Measurements from ENCODE around the gene EEF1AKMT4. TPM values are rescaled to one million over a fixed set of nuclear protein-coding genes. Genes with fewer than 3 reads are reported as not detected.

EEF1AKMT4 gene
- total RNA-seq, 6 experiments from 2014 or later: 4.9 to 19.4 (median 7.1) TPM

DNA sequence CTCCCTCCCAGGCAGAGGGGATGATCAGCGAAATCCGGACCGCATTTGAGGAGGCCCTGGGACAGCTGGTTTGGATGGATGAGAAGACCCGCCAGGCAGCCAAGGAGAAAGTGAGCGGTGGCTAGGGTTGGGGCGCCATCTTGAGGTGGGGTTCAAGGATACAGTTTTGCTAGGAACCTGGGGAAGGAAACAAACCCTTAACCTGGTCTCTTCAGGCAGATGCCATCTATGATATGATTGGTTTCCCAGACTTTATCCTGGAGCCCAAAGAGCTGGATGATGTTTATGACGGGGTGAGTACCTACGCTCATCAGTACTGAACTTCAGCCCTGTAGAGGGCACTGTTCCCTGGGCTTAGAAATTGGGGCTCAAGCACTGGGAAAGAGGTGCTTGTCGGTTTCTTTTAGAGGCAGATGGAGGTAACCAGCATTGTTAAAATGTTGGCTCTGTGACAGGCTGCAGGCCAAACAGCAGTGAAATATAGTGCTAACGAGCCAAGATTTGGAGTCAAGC lies 40.0 kb downstream of the EEF1AKMT4 start:
- Histone ChIP-seq H3K9me3 (no peaks in the 10 kb centered on the region), H3K4me1 (no peaks in the 10 kb centered on the region), H3K4me3 (no peak overlapping the region), H3K27ac (no peak overlapping the region), H3K27me3 (no peaks in the 10 kb centered on the region), H3K36me3 (no peaks in the 10 kb centered on the region)
- DNase-seq (peak in 2 of 3 donors; percentile 38 to 66), ATAC-seq (peak; percentile 73 to 80 (median 76))
- 3% methylated on average over 10 of the region's 10 CpGs for WGBS (ENCODE audit: insufficient coverage, low coverage, low lambda C conversion rate, missing lambda C conversion rate)
- intact Hi-C loops (cut with DNase I): loop anchor here in 1 of 2 donors (10.0 kb wide), 1 partner anchor 395 kb away; no protein-coding TSS in a partner anchor
- TF ChIP-seq, protein P1, sequence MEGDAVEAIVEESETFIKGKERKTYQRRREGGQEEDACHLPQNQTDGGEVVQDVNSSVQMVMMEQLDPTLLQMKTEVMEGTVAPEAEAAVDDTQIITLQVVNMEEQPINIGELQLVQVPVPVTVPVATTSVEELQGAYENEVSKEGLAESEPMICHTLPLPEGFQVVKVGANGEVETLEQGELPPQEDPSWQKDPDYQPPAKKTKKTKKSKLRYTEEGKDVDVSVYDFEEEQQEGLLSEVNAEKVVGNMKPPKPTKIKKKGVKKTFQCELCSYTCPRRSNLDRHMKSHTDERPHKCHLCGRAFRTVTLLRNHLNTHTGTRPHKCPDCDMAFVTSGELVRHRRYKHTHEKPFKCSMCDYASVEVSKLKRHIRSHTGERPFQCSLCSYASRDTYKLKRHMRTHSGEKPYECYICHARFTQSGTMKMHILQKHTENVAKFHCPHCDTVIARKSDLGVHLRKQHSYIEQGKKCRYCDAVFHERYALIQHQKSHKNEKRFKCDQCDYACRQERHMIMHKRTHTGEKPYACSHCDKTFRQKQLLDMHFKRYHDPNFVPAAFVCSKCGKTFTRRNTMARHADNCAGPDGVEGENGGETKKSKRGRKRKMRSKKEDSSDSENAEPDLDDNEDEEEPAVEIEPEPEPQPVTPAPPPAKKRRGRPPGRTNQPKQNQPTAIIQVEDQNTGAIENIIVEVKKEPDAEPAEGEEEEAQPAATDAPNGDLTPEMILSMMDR (IDR thresholded peaks at IDR 0.05): peak; percentile 50 to 64 (median 54)
- TF ChIP-seq POLR2A (IDR thresholded peaks at IDR 0.05): no peak

DNA sequence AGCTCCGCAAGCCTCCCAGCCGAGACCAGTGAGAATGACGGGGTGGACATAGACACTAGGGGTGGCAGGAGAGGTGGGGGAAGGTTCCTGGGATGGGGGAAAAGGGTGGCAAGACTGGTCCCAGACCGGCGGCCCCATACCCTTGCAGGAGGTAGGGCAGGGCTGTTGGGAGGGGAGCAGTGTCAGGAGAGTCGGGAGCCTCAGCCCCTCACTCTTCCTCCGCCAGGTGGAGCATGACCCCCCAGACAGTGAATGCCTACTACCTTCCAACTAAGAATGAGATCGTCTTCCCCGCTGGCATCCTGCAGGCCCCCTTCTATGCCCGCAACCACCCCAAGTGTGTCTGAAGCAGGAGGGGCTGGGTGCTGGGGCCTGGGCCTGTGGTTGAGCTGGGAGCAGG lies 40.9 kb downstream of the EEF1AKMT4 start:
- Histone ChIP-seq H3K27me3 (no peaks in the 10 kb centered on the region), H3K27ac (no peak overlapping the region), H3K36me3 (no peaks in the 10 kb centered on the region), H3K4me3 (no peak overlapping the region), H3K4me1 (no peaks in the 10 kb centered on the region), H3K9me3 (no peaks in the 10 kb centered on the region)
- intact Hi-C loops (cut with DNase I): loop anchor here in 1 of 2 donors (10.0 kb wide), 1 partner anchor 396 kb away; no protein-coding TSS in a partner anchor
- TF ChIP-seq POLR2A (IDR thresholded peaks at IDR 0.05): no peak
- TF ChIP-seq, protein P1 (IDR thresholded peaks at IDR 0.05): no peak
- 50% methylated on average over 2 of the region's 10 CpGs for WGBS (ENCODE audit: insufficient coverage, low coverage, low lambda C conversion rate, missing lambda C conversion rate)
- no peak for DNase-seq
- ATAC-seq: no peak

DNA sequence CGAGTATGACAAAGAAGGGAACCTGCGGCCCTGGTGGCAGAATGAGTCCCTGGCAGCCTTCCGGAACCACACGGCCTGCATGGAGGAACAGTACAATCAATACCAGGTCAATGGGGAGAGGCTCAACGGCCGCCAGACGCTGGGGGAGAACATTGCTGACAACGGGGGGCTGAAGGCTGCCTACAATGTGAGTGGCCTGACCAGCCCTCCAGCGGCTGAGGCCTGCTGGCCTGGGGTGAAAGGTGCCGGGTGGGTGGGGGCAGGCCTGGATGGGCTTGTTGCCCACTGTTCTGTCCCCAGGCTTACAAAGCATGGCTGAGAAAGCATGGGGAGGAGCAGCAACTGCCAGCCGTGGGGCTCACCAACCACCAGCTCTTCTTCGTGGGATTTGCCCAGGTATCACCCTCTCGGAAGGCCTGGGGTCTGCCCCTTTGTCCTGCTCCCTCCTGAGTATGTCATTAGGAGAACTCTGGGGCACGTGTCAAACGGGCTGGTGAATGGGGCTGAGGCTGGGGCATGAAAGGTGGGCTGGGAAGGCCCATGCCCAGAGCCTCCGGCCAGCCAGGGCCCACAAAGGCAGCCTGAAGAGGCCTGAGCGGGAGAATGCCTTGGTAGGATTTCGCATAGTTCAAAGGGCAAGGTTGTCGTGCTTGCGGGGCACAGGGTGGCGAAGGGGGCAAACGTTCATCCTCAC lies 41.7 kb downstream of the EEF1AKMT4 start:
- WGBS (ENCODE audit: insufficient coverage, low coverage, low lambda C conversion rate, missing lambda C conversion rate): 63% methylated on average over 12 of the region's 22 CpGs
- TF ChIP-seq, protein P1 (IDR thresholded peaks at IDR 0.05): no peak
- TF ChIP-seq POLR2A (IDR thresholded peaks at IDR 0.05): no peak
- H3K27me3 ChIP-seq: no peaks in the 10 kb centered on the region
- H3K9me3 ChIP-seq: no peaks in the 10 kb centered on the region
- H3K27ac ChIP-seq: no peak overlapping the region
- no peaks in the 10 kb centered on the region for H3K36me3 ChIP-seq
- intact Hi-C loops (cut with DNase I): loop anchor here in 1 of 2 donors (10.0 kb wide), 1 partner anchor 396 kb away; no protein-coding TSS in a partner anchor
- DNase-seq (no peak), ATAC-seq (no peak)
- H3K4me1 ChIP-seq: no peaks in the 10 kb centered on the region
- H3K4me3 ChIP-seq: no peak overlapping the region

DNA sequence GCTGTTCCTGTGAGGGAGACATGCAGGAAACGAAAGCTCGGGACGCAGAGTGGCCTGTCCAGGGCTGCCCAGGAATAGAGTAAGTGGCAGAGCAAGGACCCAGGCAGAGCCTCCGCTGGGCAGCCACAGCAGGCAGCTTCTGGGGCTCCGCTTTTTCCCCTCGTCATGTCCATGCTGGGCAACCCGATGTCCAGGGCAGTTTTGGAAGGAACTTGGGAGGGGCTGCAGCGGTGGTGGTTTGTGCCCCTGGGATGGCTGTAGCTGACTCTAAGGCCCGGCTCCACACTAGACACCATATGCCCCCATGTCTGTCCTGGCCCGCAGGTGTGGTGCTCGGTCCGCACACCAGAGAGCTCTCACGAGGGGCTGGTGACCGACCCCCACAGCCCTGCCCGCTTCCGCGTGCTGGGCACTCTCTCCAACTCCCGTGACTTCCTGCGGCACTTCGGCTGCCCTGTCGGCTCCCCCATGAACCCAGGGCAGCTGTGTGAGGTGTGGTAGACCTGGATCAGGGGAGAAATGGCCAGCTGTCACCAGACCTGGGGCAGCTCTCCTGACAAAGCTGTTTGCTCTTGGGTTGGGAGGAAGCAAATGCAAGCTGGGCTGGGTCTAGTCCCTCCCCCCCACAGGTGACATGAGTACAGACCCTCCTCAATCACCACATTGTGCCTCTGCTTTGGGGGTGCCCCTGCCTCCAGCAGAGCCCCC lies 42.4 kb downstream of the EEF1AKMT4 start:
- Histone ChIP-seq H3K4me1 (no peaks in the 10 kb centered on the region), H3K36me3 (no peaks in the 10 kb centered on the region), H3K27me3 (no peaks in the 10 kb centered on the region), H3K27ac (no peak overlapping the region), H3K4me3 (no peak overlapping the region), H3K9me3 (no peaks in the 10 kb centered on the region)
- TF ChIP-seq, protein P1 (IDR thresholded peaks at IDR 0.05): no peak
- TF ChIP-seq POLR2A (IDR thresholded peaks at IDR 0.05): no peak
- no peak for DNase-seq
- no peak for ATAC-seq
- WGBS (ENCODE audit: insufficient coverage, low coverage, low lambda C conversion rate, missing lambda C conversion rate): 82% methylated on average over 2 of the region's 21 CpGs
- intact Hi-C loops (cut with DNase I): loop anchor here in 1 of 2 donors (10.0 kb wide), 1 partner anchor 397 kb away; no protein-coding TSS in a partner anchor
